Activated effector memory CD4-positive, alpha-beta T cell treated with anti-CD3 and anti-CD28 coated beads, Interleukin-2, amount 50 U/mL, for 16 hours (primary cell): ENCODE data around the gene C11orf97.
"Not testable (repeated sequence)": the region's sequence is repeated elsewhere in the genome, so short reads cannot be mapped to it uniquely, and the experiment has no call there.

ENCODE experiments used
- DNase-seq: peaks from one replicate; pipeline ENCODE4 v3.0.0-alpha.2; 2020

Gene C11orf97

DNA sequence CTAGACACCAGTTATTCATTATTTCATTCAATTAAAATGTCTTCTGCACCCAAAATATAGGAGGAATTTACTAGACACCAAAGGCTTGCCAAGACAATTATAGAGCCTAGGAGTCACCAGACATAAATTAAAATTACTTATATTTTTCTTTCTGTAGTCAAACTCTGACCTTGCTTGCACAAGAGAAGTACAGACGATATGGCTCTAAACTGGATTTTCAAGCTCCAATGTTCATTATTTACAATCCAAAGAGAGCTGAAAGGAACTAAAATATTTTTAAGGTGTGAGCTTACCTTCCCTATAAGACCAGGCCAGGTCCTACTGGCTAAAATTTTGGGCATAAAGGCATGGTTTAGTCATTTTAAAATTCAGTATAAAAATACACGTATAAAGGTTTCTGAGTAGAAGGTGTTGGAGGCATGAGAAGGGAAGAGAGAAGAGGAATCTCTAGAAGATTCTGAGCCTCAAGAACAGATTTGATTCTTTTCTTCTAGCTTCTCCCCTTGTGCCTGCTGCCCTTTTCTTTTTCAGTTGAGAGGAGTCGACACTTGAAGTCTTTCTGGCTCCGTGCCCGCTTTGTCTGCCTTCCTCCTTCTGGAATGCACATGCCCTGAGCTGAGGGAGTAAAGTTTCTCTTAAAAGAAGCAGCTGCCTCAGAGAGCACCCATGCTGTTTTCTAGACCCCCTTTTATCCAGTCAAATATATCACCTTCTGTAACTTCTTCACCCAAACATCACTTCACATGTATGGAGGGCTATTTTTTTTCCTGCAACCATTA, 13.5 kb downstream of the C11orf97 start:
- DNase-seq = no peak

DNA sequence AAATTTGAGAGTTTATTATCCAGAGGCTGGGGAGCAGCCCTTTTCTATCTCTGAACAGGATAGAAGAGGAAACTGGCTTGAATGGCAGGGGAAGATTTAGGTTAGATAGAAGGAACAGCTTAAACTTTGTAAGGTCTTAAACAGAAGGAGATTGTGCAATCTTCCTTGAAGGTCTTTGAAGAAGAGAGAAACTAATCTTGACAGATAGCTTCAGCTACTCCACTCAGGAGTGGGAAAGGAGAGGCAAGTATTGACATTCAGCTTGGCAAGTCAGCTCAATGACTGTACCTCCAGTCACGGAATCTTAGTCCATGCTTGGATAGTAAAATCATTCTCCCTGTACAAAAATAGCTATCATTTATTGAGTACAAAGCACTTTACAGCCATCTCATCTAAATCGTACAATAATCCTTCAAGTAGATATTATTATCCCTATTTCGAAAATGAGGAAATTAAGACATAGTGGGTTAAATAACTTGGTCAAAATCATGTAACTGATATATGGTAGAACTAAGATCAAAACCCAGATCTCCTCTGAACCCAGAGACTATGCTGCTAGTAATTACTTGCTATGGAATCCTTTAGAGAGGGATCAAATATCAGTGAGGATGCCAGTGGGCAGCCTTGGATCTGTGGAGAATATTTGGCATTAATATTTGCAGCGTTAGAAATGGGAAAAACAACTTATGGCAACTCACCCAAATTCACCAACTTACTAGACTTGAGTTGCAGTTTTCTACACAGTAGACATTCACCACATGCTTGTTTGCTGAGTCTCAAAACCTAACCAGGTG, 14.6 kb downstream of the C11orf97 start:
- DNase-seq = no peak

DNA sequence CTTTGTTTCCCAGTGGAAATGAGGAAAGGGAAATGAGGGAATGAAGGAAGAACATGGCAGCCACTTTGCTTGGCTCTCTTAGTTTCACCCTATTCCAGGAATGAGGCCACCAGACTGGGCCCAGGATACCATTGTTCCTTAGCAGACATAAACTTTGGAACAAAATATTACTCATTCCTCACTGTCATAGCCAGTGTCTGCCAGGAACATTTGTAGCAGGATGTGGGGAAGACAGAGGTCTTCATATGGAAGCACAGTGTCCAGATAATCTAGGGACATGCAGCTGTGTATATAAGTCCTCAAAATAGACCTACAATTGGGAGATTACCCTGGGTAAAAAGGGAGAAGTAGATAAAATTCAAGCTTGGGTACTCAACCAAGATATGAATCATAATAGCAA, 16.3 kb downstream of the C11orf97 start:
- DNase-seq = no peak

DNA sequence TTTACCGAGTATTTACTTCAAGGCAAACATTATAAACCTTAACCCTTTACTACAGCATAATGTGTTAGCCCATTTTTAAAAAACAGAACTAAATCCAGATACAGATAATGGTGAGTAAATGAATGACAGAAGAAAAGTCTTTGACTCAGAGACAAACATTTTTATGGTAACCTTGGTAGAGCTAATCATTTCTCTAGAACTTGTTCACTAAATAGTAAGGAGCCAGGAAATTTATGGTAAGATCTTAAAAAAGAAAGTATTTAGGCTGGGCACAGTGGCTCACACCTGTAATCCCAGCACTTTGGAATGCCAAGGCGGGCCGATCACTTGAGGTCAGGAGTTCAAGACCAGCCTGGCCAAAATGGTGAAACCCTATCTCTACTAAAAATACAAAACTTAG, 19.9 kb downstream of the C11orf97 start:
- no peak for DNase-seq

DNA sequence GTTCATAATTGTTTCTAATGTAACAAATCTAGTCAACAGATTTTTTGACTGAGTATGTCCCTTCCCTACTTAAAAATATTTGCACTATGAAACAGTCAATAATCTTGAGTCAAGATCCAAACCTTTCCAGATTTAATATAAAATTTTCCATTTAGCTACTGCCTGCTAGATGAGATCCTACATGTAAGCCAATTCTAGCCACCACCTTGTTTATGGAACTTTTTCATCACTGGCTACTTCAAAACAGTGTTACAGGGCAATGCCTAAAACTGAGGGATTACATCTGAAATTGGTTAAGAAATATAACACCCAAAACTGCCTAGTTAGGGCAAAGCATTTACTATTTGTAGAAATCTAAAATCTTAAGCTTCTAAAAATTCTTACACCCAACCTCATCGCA, 20.9 kb downstream of the C11orf97 start:
- no peak for DNase-seq

DNA sequence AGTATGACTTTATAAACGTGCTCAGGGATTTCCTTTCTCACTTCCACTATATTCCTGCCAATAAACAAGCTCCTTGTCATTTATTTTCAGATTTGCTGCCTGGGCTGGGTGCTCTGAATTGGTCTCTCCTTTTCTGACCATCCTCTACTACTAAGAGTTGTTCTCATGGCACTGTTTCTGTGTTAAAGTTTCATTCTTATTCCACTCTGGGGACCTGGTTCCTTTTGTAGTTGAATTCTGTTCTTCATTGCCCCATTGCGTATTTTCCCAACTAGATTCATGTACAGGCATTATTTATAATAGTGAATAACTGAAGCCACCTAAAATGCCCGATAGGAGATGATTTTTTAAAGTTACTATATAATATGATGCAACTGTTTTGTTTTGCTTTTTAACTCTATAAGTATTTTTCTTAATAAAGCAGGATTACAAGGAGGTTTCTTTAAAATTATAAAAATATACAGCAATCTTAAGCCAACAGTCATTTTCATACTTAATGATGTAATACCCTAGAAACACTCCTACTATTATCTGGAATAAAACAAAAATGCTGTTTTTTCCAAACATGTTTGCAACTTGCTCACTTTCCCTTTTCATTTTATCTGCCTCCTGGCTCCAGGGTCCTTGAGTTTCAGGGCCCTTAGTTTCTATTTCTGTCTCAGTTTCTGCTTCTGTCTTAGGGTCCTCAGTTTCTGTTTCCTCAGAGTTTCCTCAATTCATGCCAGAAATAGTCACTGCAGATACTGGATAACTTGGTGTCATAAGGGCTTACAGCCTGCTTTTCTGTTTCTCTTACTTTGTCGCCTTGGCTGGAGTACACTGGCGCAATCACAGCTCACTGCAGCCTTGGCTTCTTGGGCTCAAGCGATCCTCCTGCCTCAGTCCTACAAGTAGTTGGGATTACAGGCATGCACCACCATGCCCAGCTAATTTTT, 21.7 kb downstream of the C11orf97 start:
- no peak for DNase-seq

DNA sequence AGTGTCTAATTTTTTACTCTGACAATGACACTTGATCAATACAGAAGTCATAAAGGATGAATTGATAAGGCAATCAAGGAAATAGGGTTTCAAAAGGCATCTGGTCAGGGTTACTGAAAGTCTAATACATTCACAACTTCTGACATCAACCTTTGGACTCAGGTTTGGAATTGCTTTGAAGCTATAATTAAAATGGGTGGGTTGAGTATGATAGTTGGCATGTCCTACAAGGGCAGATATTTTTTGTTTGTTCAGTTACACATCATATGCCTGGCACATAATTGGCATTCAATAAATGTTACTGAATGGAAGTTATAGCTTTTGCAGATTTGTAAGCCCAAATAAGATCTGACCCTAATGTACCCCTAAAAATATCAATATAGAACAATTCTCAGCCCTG, 24.1 kb downstream of the C11orf97 start:
- no peak for DNase-seq

DNA sequence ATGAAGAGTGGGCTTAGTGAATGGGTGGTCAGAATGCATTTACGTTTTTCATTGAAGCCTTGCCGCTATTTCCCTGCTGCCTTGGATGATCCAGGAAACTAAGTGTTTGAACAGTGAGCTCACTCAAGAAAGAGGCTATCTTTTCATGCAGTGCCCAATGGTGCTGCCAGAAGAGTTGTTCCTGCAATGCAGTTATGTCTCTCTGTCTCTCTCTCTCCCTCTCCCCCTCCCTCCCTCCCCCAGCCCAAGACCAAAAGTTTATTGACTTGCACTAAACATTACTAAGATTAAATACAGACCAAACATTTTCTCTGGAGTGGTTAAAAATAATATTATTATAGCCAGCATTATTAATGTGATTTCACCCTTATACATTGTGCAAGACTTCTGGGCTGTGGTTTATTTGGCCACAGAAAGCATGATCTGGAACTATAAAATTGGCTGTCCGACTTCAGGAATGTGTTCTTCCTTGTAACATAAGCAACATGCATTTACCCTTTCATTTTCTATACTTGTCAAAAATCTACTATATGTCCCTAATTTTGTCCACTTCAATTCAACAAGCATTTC, 24.9 kb downstream of the C11orf97 start:
- no peak for DNase-seq

DNA sequence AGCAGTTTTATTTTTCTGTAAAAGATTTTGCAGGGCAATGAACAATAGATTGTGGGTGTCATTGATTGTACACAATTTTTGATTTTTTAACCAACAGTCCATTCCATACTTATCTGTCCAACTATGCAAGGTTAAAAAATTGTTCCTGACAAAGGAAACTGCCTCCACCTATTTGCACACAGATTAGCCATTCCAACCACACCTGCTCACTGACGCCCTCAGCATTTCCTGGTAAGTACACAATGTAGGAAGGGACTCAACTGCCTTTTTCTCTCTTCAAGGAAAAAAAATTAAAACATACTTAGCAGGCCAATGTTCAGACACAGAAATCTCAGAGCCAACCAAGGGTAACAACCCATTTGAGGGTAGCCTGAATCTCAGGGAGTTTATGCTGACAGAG, 27.2 kb downstream of the C11orf97 start:
- no peak for DNase-seq

DNA sequence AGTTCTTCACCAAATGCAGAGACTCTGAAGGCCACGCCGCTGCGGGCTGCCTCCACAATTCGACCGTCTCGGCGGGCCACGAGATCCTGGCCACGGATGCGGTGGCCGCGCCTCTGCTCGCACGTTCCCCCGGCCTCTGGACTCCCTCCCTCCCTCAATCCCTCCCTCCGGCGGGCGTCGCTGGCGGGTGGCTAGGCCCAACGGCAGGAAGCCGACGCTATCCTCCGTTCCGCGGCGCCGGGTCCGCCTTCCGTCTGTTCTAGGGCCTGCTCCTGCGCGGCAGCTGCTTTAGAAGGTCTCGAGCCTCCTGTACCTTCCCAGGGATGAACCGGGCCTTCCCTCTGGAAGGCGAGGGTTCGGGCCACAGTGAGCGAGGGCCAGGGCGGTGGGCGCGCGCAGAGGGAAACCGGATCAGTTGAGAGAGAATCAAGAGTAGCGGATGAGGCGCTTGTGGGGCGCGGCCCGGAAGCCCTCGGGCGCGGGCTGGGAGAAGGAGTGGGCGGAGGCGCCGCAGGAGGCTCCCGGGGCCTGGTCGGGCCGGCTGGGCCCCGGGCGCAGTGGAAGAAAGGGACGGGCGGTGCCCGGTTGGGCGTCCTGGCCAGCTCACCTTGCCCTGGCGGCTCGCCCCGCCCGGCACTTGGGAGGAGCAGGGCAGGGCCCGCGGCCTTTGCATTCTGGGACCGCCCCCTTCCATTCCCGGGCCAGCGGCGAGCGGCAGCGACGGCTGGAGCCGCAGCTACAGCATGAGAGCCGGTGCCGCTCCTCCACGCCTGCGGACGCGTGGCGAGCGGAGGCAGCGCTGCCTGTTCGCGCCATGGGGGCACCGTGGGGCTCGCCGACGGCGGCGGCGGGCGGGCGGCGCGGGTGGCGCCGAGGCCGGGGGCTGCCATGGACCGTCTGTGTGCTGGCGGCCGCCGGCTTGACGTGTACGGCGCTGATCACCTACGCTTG, 31.7 kb downstream of the C11orf97 start, which contains the start of gene FUT4:
Gene FUT4 (plus strand): TSS at position 227 of the 951 bp plus-strand sequence. CDS start 213 bp downstream, at position 440.
- peak; percentile 90 for DNase-seq

DNA sequence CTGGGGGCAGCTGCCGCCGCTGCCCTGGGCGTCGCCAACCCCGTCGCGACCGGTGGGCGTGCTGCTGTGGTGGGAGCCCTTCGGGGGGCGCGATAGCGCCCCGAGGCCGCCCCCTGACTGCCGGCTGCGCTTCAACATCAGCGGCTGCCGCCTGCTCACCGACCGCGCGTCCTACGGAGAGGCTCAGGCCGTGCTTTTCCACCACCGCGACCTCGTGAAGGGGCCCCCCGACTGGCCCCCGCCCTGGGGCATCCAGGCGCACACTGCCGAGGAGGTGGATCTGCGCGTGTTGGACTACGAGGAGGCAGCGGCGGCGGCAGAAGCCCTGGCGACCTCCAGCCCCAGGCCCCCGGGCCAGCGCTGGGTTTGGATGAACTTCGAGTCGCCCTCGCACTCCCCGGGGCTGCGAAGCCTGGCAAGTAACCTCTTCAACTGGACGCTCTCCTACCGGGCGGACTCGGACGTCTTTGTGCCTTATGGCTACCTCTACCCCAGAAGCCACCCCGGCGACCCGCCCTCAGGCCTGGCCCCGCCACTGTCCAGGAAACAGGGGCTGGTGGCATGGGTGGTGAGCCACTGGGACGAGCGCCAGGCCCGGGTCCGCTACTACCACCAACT, 32.5 kb downstream of the C11orf97 start:
- peak; percentile 62 for DNase-seq

DNA sequence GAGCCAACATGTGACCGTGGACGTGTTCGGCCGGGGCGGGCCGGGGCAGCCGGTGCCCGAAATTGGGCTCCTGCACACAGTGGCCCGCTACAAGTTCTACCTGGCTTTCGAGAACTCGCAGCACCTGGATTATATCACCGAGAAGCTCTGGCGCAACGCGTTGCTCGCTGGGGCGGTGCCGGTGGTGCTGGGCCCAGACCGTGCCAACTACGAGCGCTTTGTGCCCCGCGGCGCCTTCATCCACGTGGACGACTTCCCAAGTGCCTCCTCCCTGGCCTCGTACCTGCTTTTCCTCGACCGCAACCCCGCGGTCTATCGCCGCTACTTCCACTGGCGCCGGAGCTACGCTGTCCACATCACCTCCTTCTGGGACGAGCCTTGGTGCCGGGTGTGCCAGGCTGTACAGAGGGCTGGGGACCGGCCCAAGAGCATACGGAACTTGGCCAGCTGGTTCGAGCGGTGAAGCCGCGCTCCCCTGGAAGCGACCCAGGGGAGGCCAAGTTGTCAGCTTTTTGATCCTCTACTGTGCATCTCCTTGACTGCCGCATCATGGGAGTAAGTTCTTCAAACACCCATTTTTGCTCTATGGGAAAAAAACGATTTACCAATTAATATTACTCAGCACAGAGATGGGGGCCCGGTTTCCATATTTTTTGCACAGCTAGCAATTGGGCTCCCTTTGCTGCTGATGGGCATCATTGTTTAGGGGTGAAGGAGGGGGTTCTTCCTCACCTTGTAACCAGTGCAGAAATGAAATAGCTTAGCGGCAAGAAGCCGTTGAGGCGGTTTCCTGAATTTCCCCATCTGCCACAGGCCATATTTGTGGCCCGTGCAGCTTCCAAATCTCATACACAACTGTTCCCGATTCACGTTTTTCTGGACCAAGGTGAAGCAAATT, 33.3 kb downstream of the C11orf97 start:
- DNase-seq = no peak

DNA sequence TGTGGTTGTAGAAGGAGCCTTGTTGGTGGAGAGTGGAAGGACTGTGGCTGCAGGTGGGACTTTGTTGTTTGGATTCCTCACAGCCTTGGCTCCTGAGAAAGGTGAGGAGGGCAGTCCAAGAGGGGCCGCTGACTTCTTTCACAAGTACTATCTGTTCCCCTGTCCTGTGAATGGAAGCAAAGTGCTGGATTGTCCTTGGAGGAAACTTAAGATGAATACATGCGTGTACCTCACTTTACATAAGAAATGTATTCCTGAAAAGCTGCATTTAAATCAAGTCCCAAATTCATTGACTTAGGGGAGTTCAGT, 33.9 kb downstream of the C11orf97 start:
- no peak for DNase-seq

DNA sequence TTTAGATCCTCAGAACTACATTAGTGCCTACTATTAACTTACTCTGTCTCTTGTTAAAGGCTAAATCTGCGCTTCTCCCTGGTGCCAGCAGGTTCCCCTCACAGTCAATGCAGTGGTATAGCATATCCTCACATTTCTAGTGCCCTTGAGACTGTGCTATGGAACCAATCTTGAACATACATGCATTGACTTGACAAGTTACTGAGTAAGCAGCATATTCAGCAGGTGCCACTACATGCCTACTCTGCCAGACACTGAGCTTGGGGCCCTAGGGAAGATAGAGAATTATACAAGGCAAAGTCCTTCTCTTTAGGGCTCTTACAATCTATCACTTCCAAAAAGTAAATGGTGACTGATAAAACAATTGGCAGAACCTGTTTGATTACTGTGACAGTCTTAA, 34.6 kb downstream of the C11orf97 start:
- DNase-seq = no peak

DNA sequence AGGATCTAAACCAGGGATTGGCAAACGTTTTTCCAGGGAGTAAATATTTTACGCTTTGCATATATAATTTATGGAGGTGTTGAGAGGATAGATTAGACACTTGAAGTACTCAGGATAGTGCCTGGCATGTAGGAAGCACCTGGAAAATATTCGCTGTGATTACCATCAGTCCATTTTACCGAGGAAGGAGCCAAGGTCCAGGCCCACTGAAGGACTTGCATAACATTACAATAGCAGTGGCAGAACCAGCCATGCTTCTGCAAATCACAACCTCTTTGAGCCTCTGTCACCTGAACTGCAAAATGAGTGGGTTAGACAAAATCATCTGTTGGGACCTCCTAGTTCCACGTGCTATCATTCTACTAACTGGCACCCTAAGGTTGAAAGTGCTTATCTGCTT, 36.9 kb downstream of the C11orf97 start:
- no peak for DNase-seq

DNA sequence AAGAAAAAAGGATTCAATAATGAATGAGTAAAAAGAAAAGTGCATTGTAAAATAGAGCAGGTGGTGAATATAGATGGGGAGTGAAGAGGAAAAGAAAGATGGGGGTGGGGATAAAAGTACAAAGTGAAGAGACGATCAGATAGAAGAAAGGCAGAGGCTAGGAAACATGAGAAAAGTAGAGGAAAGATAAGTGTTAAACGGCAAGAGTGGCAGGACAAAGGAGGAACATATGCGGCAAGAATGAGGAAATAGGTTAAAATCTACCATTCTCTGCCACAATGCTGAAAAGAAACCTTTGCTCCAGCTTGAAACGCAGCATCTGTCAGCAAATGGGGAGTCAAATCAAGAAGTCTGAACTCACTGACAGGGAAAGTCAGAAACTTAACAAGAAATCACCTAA, 38.3 kb downstream of the C11orf97 start:
- no peak for DNase-seq

DNA sequence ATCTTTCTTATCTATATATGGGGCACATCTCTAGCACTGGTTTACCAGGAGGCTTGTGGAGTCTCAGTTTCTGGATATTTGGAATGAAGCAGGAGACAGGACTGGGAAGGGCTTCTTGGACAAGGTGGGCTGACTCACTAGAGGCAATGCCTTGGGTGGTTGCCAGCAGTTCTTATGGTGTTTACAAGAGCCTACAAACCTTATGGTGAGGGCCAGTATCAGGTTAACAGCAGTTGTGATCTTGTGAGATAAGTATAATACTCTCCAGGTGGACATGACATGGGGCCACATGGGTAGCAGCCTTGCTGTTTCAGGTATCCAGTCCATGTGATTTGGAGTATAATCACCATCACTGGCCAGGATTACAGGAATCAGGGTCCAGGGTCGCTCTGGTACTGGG, 41.7 kb downstream of the C11orf97 start:
- DNase-seq = no peak

DNA sequence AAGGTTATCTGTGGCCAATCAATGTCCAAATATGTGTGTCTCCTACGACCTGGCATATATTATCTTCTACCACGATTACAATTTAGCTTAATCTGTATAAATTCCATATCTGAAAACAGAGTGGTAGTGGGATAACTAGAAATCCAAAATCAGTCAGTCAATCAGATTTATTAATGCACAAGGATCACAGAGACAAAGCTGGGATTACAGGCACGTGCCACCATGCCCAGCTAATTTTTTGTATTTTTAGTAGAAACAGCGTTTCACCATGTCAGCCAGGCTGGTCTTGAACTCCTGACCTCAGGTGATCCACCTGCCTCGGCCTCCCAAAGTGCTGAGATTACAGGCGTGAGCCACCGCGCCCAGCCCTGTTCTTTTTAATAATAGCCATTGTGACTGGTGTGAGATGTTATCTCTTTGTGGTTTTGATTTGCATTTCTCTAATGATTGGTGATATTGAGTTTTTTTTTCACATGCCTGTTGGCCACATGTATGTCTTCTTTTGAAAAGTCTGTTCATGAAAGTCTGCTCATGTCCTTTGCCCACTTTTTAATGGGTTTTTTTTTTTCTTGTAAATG, 43.6 kb downstream of the C11orf97 start:
- DNase-seq = not testable (repeated sequence)

DNA sequence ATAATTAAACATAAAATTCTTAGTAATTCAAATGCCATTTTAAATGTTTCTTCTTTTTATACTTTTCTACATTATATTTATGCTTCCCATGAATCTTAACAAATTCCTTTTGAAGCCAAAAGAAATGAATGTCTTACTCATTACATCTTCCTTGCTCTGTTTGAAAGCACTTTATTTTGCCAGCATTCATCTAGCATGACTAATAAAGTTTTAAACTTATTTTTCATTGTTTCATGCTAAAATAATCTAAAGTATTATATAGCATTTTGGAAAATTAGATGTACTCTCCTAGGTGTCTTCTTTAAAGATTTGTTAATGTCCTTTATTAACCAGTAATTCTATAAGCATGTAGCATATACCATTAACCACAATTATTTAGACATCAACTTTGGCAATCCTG, 45.2 kb downstream of the C11orf97 start:
- no peak for DNase-seq

DNA sequence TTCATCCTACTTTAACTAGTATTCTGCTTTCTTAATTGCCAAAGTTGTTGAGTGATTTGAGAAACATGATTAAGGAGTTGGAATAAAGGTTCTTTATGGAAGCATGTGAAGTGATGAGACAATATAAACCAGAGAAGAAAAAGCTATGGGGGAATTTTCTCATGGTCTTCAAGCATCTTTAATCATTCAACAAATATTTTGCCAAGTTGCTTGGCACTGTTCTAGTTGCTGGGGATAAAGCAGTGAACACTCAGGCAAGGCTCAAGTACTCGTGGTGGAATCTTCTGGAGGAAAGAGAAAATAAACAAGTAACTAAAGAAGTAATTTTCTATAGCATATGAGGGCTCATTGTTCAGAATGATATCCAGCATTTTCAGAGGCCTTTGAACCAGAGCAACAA, 45.7 kb downstream of the C11orf97 start:
- DNase-seq = no peak
